ENCODE results near the gene ATXN3L.

- TF ChIP-seq GATA2 (IDR thresholded peaks at IDR 0.05; ENCODE audit: low read depth, low read length): no peak
- TF ChIP-seq GATA3 (IDR thresholded peaks at IDR 0.05; ENCODE audit: low read depth, low read length): no peak
Observed at GRCh38 chrX:13270360-13270759, 49.5 kb downstream of the ATXN3L start.
